HepG2 (cell line): ENCODE measurements around the gene ERP44. TPM values are rescaled to one million over a fixed set of nuclear protein-coding genes. Genes with fewer than 3 reads are reported as not detected.

ENCODE experiments used
- ATAC-seq: fragments of 200-7000 bp; cut with Tn5 transposase; 3 replicates; pipeline ENCODE4 v1.9.1; 2020; ENCODE audit warnings: mild to moderate bottlenecking, moderate library complexity
- BruUV-seq: library from RNA; stranded (reverse); fragments of 400-500 nt; replicated peaks from 2 replicates; lab custom pipeline; 2021; lab: Mats Ljungman, UMichigan
- CTCF ChIA-PET: fragments of 300-600 bp; formaldehyde crosslinking; extraction: SDS; loops from one replicate; lab custom pipeline; 2021; ENCODE audit warnings: low total read pairs, inconsistent platforms, low intra/inter-chr PET ratio; lab: Yijun Ruan, JAX
- POLR2A ChIA-PET: fragments of 350-600 bp; sonication (Branson Sonifier 250); formaldehyde crosslinking; loops from one replicate; lab custom pipeline; 2020; ENCODE audit warnings: antibody characterized with exemption, inconsistent platforms; lab: Yijun Ruan, JAX
- DNase-seq: peaks from one replicate; pipeline ENCODE4 v3.0.0-alpha.2; 2015; ENCODE audit warnings: low spot score
- FAIRE-seq: peaks from 3 replicates; lab custom pipeline; 2011; peaks lifted over from hg19 to GRCh38; lab: Jason Lieb, UNC
- H2AFZ ChIP-seq: one replicate; pipeline ENCODE4 v1.6.1; 2011; ENCODE audit warnings: low read length, inconsistent platforms
- H3K27ac ChIP-seq: fragments of 300-600 bp; 3 replicates; pipeline ENCODE4 v1.8.0; 2011; ENCODE audit warnings: mixed run types, mild to moderate bottlenecking, mixed read lengths, low read length, inconsistent platforms; ENCODE audit not compliant: insufficient read depth; ENCODE audit errors: extremely low read length
- H3K27me3 ChIP-seq, 2 experiments: fragments of 200-600 bp in 1 of 2; 2 replicates in 1 of 2; 3 replicates in 1 of 2; pipeline versions ENCODE4 v1.6.0 to v1.8.0; 2011; ENCODE audit warnings: low read length in 2 of 2, mild to moderate bottlenecking in 2 of 2, moderate library complexity in 2 of 2, inconsistent platforms in 1 of 2; ENCODE audit not compliant: insufficient read depth in 2 of 2, control insufficient read depth in 1 of 2
- H3K36me3 ChIP-seq, 2 experiments: fragments of 200-600 bp in 1 of 2; replicated peaks in 1 of 2; 2 replicates in 1 of 2; 3 replicates in 1 of 2; pipeline versions ENCODE4 v1.5.1 to v1.8.0; 2011; ENCODE audit warnings: low read length in 2 of 2, inconsistent platforms in 1 of 2; ENCODE audit not compliant: insufficient read depth in 2 of 2, control insufficient read depth in 1 of 2
- H3K4me1 ChIP-seq: 2 replicates; pipeline ENCODE4 v1.5.1; 2012; ENCODE audit warnings: low read length, inconsistent platforms; ENCODE audit not compliant: insufficient read depth
- H3K4me2 ChIP-seq: 2 replicates; pipeline ENCODE4 v1.6.0; 2011; ENCODE audit warnings: low read depth, low read length, inconsistent platforms
- H3K4me3 ChIP-seq, 3 experiments: fragments of 200-600 bp in 1 of 3; sonication (generic), shearing (Covaris generic) in 1 of 3; replicated peaks in 1 of 3; 2 replicates each; pipeline ENCODE4 v1.5.1; 2011 to 2016; ENCODE audit warnings: low read length in 3 of 3, inconsistent platforms in 2 of 3, low read depth in 2 of 3, mild to moderate bottlenecking in 2 of 3, control low read depth in 1 of 3, mixed read lengths in 1 of 3; ENCODE audit not compliant: insufficient read depth in 1 of 3
- H3K79me2 ChIP-seq: one replicate; pipeline ENCODE4 v1.6.1; 2011; ENCODE audit warnings: low read length, inconsistent platforms; ENCODE audit not compliant: insufficient read depth
- H3K9ac ChIP-seq: 2 replicates; pipeline ENCODE4 v1.6.0; 2011; ENCODE audit warnings: mild to moderate bottlenecking, low read depth, low read length, inconsistent platforms; ENCODE audit not compliant: insufficient read depth
- H3K9me3 ChIP-seq: 2 replicates; pipeline ENCODE4 v1.5.1; 2012; ENCODE audit warnings: mild to moderate bottlenecking, low read length
- H4K20me1 ChIP-seq: 2 replicates; pipeline ENCODE4 v1.6.0; 2011; ENCODE audit warnings: inconsistent platforms, mild to moderate bottlenecking, low read length, moderate library complexity; ENCODE audit not compliant: insufficient read depth
- CEBPG ChIP-seq: IDR thresholded peaks from 2 replicates; pipeline ENCODE4 v1.6.1; 2016
- ERF ChIP-seq: IDR thresholded peaks from 2 replicates; pipeline ENCODE4 v1.6.1; 2018; ENCODE audit warnings: missing biosample characterization, missing genetic modification reagents
- PAF1 ChIP-seq: IDR thresholded peaks from 2 replicates; pipeline ENCODE4 v1.6.1; 2016; ENCODE audit warnings: missing genetic modification reagents, missing compliant biosample characterization
- RAD21 ChIP-seq: fragments of 450-650 bp; formaldehyde crosslinking; IDR thresholded peaks from 2 replicates; pipeline ENCODE4 v1.5.0; 2020; ENCODE audit warnings: mild to moderate bottlenecking
- SALL2 ChIP-seq: sonication (generic); formaldehyde crosslinking; IDR thresholded peaks from 2 replicates; pipeline ENCODE4 v1.8.1; 2023; ENCODE audit warnings: mild to moderate bottlenecking, missing genetic modification reagents, inconsistent platforms
- SATB2 ChIP-seq: sonication (generic); formaldehyde crosslinking; IDR thresholded peaks from 2 replicates; pipeline ENCODE4 v1.5.0; 2020; ENCODE audit warnings: missing genetic modification reagents
- SRY ChIP-seq: sonication (generic); formaldehyde crosslinking; IDR thresholded peaks from 2 replicates; pipeline ENCODE4 v1.8.0; 2022; ENCODE audit warnings: mild to moderate bottlenecking, missing genetic modification reagents
- STAG1 ChIP-seq: sonication (generic); formaldehyde crosslinking; IDR thresholded peaks from 2 replicates; pipeline ENCODE4 v1.4.0; 2020; ENCODE audit warnings: missing genetic modification reagents
- THAP11 ChIP-seq: IDR thresholded peaks from 2 replicates; pipeline ENCODE4 v1.6.1; 2016; ENCODE audit warnings: missing biosample characterization, missing genetic modification reagents
- WGBS: methylation state at CpG from one replicate; pipeline ENCODE4 v1.1.6; 2017; ENCODE audit warnings: low lambda C conversion rate; 5-methylcytosine and 5-hydroxymethylcytosine counted together
- in situ Hi-C: cut with HindIII; loops from 2 replicates; pipeline ENCODE4 v1.10.0; 2017; ENCODE audit warnings: low pct_unique_long_range_greater_than_20kb; ENCODE audit not compliant: extremely low pct_ligation_motif_present
- intact Hi-C: fragments of 100-400 bp; cut with micrococcal nuclease; formaldehyde crosslinking; loops from one replicate; pipeline ENCODE4 v1.10.0; 2022; ENCODE audit not compliant: unreplicated experiment
- polyA plus RNA-seq, 8 experiments: library from polyadenylated mRNA; depleted of rRNA in 3 of 8; stranded (reverse) in 7 of 8; unstranded in 1 of 8; fragments of >200 nt; fragmentation: Illumina TruSeq in 4 of 8; extraction: Trizol in 4 of 8; gene quantifications; 2 replicates each; pipeline versions ENCODE4 v1.2.1 to v1.2.3, GENCODE V29; 2011 to 2016; ENCODE audit warnings: low read depth in 4 of 8, missing spikeins in 1 of 8, mixed read lengths in 1 of 8; ENCODE audit not compliant: insufficient read depth in 1 of 8
- total RNA-seq, 5 experiments: library from RNA; depleted of rRNA; stranded (reverse); fragments of >200 nt; fragmentation: Illumina TruSeq; extraction: Trizol; gene quantifications; 2 replicates each; pipeline ENCODE4 v1.2.3, GENCODE V29; 2016; ENCODE audit warnings: low read depth in 1 of 5
- TF ChIP-seq, protein P1 (sequence below): IDR thresholded peaks from 2 replicates; pipeline ENCODE4 v1.6.1; 2016; ENCODE audit warnings: low read depth
- TF ChIP-seq, protein P2 (sequence below): sonication (generic); formaldehyde crosslinking; conservative IDR thresholded peaks from 2 replicates; pipeline ENCODE4 v1.8.1; 2023; ENCODE audit warnings: missing genetic modification reagents
- TF ChIP-seq, protein P3 (sequence below): IDR thresholded peaks from 2 replicates; pipeline ENCODE4 v1.6.1; 2016; ENCODE audit warnings: low read depth, borderline replicate concordance
- TF ChIP-seq, protein P4 (sequence below): fragments of 450-650 bp; IDR thresholded peaks from 2 replicates; pipeline ENCODE4 v1.6.1; 2017
- TF ChIP-seq, protein P5 (sequence below): sonication (generic); formaldehyde crosslinking; IDR thresholded peaks from 2 replicates; pipeline ENCODE4 v1.4.0; 2020; ENCODE audit warnings: missing genetic modification reagents

Gene ERP44
- total and polyA plus RNA-seq, 2 of the 13 experiments (the other 11 are each of a cell fraction or from before 2014, with no cell fraction given): 8.9 to 13.8 TPM

DNA sequence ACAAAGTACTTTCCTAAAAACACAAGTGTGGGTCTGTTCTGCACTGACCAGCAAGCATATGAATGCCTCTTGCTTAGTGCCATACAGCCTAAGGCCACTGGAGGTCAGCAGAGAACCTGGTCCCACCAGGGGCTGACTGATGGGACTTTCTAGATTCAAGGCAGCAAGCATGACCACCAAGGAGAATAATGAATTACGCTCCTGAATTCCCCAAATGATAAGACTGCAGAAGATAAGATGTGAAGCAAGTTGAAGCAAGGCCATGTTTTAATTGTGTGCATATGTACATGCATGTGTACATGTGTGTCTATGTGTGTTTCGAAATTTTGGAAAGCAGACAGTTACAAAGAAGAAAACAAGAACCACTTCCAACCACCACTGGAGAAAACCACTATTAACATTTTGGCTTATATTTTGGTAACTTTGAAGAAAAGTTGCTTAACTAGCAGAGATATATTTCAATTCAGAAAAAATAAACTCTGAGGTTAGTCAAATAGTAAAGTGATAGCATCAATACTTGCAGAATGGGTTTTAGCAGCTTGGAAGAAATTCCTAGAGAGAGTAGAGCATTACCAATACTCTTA lies 70.5 kb downstream of the ERP44 start:
- Histone ChIP-seq H3K27me3 (no peaks in the 10 kb centered on the region), H3K4me2 (no peak overlapping the region), H3K36me3 (peaks cover 3 to 4% of the 10 kb centered on the region in 2 experiments; a peak in 1 of 5 replicates), H3K4me3 (no peak overlapping the region), H3K4me1 (no peaks in the 10 kb centered on the region), H3K27ac (no peak overlapping the region), H3K79me2 (no peaks in the 10 kb centered on the region), H4K20me1 (peaks cover 7% of the 10 kb centered on the region; the same call in 1 of the 2 replicates), H3K9me3 (no peaks in the 10 kb centered on the region), H3K9ac (no peak overlapping the region), H2AFZ (no peak overlapping the region)
- 65% methylated on average over 2 of the region's 2 CpGs for WGBS
- peak; percentile 81 for FAIRE-seq
- no TSS peak for BruUV-seq
- ChIA-PET POLR2A (no interaction called here), CTCF (interaction anchor here (1.8 kb wide), 2 partner anchors 188 to 567 kb away, joined by 5 to 7 read pairs; no protein-coding TSS in a partner anchor)
- ATAC-seq: peak; percentile 99
- in situ Hi-C loops: loop anchor here (10.0 to 25.0 kb wide), 3 partner anchors 187 to 559 kb away; partner anchors contain the start of gene CAVIN4
- intact Hi-C loops: loop anchor here (1.0 to 2.0 kb wide), 3 partner anchors 195 to 465 kb away; no protein-coding TSS in a partner anchor
- peak; percentile 61 for DNase-seq
- TF ChIP-seq THAP11 (CRISPR knock-in tag): no peak
- TF ChIP-seq, protein P1, sequence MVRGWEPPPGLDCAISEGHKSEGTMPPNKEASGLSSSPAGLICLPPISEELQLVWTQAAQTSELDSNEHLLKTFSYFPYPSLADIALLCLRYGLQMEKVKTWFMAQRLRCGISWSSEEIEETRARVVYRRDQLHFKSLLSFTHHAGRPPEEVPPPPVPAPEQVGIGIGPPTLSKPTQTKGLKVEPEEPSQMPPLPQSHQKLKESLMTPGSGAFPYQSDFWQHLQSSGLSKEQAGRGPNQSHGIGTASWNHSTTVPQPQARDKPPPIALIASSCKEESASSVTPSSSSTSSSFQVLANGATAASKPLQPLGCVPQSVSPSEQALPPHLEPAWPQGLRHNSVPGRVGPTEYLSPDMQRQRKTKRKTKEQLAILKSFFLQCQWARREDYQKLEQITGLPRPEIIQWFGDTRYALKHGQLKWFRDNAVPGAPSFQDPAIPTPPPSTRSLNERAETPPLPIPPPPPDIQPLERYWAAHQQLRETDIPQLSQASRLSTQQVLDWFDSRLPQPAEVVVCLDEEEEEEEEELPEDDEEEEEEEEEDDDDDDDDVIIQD (CRISPR knock-in tag): peak; percentile 32; the same call in 1 of the 2 replicates
- TF ChIP-seq, protein P2, sequence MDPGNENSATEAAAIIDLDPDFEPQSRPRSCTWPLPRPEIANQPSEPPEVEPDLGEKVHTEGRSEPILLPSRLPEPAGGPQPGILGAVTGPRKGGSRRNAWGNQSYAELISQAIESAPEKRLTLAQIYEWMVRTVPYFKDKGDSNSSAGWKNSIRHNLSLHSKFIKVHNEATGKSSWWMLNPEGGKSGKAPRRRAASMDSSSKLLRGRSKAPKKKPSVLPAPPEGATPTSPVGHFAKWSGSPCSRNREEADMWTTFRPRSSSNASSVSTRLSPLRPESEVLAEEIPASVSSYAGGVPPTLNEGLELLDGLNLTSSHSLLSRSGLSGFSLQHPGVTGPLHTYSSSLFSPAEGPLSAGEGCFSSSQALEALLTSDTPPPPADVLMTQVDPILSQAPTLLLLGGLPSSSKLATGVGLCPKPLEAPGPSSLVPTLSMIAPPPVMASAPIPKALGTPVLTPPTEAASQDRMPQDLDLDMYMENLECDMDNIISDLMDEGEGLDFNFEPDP: 0 out of 2 replicates have a peak, but pooled peaks have one; percentile 39
- TF ChIP-seq SATB2 (CRISPR knock-in tag): no peak
- 0 out of 2 replicates have a peak, but pooled peaks have one; percentile 44 for TF ChIP-seq SALL2
- TF ChIP-seq STAG1 (CRISPR knock-in tag): peak; percentile 91
- TF ChIP-seq ERF (CRISPR knock-in tag): no peak
- TF ChIP-seq, protein P3, sequence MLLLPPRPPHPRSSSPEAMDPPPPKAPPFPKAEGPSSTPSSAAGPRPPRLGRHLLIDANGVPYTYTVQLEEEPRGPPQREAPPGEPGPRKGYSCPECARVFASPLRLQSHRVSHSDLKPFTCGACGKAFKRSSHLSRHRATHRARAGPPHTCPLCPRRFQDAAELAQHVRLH (CRISPR knock-in tag): 0 out of 2 replicates have a peak, but pooled peaks have one; percentile 47
- no peak for TF ChIP-seq PAF1 (CRISPR knock-in tag)
- peak; percentile 28; the same call in 1 of the 2 replicates for TF ChIP-seq CEBPG
- TF ChIP-seq, protein P4, sequence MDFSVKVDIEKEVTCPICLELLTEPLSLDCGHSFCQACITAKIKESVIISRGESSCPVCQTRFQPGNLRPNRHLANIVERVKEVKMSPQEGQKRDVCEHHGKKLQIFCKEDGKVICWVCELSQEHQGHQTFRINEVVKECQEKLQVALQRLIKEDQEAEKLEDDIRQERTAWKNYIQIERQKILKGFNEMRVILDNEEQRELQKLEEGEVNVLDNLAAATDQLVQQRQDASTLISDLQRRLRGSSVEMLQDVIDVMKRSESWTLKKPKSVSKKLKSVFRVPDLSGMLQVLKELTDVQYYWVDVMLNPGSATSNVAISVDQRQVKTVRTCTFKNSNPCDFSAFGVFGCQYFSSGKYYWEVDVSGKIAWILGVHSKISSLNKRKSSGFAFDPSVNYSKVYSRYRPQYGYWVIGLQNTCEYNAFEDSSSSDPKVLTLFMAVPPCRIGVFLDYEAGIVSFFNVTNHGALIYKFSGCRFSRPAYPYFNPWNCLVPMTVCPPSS: no peak
- TF ChIP-seq RAD21 (CRISPR knock-in tag): peak; percentile 77
- TF ChIP-seq SRY (CRISPR knock-in tag): no peak
- TF ChIP-seq, protein P5, sequence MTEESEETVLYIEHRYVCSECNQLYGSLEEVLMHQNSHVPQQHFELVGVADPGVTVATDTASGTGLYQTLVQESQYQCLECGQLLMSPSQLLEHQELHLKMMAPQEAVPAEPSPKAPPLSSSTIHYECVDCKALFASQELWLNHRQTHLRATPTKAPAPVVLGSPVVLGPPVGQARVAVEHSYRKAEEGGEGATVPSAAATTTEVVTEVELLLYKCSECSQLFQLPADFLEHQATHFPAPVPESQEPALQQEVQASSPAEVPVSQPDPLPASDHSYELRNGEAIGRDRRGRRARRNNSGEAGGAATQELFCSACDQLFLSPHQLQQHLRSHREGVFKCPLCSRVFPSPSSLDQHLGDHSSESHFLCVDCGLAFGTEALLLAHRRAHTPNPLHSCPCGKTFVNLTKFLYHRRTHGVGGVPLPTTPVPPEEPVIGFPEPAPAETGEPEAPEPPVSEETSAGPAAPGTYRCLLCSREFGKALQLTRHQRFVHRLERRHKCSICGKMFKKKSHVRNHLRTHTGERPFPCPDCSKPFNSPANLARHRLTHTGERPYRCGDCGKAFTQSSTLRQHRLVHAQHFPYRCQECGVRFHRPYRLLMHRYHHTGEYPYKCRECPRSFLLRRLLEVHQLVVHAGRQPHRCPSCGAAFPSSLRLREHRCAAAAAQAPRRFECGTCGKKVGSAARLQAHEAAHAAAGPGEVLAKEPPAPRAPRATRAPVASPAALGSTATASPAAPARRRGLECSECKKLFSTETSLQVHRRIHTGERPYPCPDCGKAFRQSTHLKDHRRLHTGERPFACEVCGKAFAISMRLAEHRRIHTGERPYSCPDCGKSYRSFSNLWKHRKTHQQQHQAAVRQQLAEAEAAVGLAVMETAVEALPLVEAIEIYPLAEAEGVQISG (CRISPR knock-in tag): 0 out of 2 replicates have a peak, but pooled peaks have one; percentile 29
